ENCODE results near the gene SIK2. TPM values are rescaled to one million over a fixed set of nuclear protein-coding genes. Genes with fewer than 3 reads are reported as not detected.
A peak's percentile ranks its signal among the peaks of the same experiment; 100 is the strongest.

SIK2 gene
- total and polyA plus RNA-seq, 10 donors = 1.7 to 23.8 (median 14.9) TPM

DNA sequence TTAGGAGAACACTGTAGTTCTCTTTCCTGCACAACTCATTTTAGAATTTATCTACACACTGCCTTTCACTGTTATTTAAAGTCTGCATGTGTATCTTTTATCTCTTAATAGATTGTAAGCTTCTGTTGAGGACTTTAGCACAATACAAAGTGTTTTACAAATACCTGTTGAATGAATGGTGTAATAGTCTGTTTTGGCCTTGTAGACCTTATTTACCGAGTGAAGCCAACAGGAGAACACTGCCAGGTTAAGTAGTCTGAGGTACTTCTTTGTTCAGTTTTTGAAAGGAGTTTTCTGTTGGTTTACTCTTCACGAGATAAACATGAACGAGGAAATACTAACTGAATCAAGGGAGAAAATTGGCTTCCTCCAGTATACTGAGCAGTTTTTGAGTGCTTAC is 31.0 kb downstream of the SIK2 start:
- intact Hi-C loops (cut with DNase I; ENCODE audit: low total_unique reads) = no loop called here
- Histone ChIP-seq H3K27me3 (replicated peaks in 1 of 7) (no peaks in the 10 kb centered on the region), H3K9me3 (no peaks in the 10 kb centered on the region), H3K27ac (no peak overlapping the region), H3K36me3 (peaks cover 0 to 27% (median 0%) of the 10 kb centered on the region in 6 donors), H3K4me3 (no peak overlapping the region), H3K4me1 (peaks cover 0 to 32% (median 2%) of the 10 kb centered on the region in 6 donors)
- WGBS, 5 donors = 84 to 95% (median 91%) methylated on average over 3 of the region's 3 CpGs
- DNase-seq = no peak
- TF ChIP-seq POLR2A (IDR thresholded peaks at IDR 0.05) = no peak
- TF ChIP-seq, protein P1, sequence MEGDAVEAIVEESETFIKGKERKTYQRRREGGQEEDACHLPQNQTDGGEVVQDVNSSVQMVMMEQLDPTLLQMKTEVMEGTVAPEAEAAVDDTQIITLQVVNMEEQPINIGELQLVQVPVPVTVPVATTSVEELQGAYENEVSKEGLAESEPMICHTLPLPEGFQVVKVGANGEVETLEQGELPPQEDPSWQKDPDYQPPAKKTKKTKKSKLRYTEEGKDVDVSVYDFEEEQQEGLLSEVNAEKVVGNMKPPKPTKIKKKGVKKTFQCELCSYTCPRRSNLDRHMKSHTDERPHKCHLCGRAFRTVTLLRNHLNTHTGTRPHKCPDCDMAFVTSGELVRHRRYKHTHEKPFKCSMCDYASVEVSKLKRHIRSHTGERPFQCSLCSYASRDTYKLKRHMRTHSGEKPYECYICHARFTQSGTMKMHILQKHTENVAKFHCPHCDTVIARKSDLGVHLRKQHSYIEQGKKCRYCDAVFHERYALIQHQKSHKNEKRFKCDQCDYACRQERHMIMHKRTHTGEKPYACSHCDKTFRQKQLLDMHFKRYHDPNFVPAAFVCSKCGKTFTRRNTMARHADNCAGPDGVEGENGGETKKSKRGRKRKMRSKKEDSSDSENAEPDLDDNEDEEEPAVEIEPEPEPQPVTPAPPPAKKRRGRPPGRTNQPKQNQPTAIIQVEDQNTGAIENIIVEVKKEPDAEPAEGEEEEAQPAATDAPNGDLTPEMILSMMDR (IDR thresholded peaks at IDR 0.05 in 8 of 11, conservative IDR thresholded peaks at IDR 0.05 in 3 of 11) = no peak
- TF ChIP-seq POLR2AphosphoS5 (IDR thresholded peaks at IDR 0.05) = no peak

DNA sequence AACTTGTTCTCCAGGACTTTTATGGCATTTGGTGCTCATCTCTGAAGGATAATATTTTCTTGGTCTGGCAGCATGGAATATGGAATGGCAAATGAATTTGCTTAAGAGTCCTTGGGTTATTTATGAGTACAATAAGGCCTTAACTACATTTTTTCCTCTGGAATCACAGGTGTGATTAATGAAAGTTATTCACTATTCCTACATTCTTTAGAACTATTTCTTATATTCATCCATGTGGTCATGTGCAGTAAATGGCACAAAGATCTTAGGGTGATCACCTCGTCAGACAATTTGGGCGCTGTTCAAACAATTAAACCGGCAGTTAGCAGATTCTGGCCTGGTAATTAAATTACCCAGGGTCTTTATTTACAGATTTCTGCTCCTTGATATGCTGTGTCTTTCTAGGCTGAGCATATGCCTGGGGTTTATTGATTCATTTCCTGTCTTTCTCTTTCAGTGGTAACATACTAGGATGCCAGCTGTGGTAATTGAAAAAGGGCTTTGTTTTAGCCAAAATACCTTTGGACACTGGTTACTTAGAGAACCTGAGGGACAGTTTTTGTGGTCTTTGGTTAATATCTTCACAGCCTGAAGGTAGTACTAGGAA is 31.6 kb downstream of the SIK2 start:
- DNase-seq = no peak
- peaks cover 0 to 21% (median 0%) of the 10 kb centered on the region in 6 donors for H3K36me3 ChIP-seq
- WGBS, 5 donors = 37 to 81% (median 47%) methylated on average over 3 of the region's 3 CpGs
- intact Hi-C loops (cut with DNase I; ENCODE audit: low total_unique reads) = no loop called here
- H3K4me3 ChIP-seq = no peak overlapping the region
- H3K9me3 ChIP-seq = no peaks in the 10 kb centered on the region
- no peaks in the 10 kb centered on the region for H3K27me3 ChIP-seq (replicated peaks in 1 of 7)
- TF ChIP-seq POLR2A (IDR thresholded peaks at IDR 0.05) (no peak), POLR2AphosphoS5 (IDR thresholded peaks at IDR 0.05) (no peak)
- TF ChIP-seq, protein P1 (IDR thresholded peaks at IDR 0.05 in 8 of 11, conservative IDR thresholded peaks at IDR 0.05 in 3 of 11) = no peak
- H3K27ac ChIP-seq = no peak overlapping the region
- peaks cover 0 to 32% (median 2%) of the 10 kb centered on the region in 6 donors for H3K4me1 ChIP-seq

DNA sequence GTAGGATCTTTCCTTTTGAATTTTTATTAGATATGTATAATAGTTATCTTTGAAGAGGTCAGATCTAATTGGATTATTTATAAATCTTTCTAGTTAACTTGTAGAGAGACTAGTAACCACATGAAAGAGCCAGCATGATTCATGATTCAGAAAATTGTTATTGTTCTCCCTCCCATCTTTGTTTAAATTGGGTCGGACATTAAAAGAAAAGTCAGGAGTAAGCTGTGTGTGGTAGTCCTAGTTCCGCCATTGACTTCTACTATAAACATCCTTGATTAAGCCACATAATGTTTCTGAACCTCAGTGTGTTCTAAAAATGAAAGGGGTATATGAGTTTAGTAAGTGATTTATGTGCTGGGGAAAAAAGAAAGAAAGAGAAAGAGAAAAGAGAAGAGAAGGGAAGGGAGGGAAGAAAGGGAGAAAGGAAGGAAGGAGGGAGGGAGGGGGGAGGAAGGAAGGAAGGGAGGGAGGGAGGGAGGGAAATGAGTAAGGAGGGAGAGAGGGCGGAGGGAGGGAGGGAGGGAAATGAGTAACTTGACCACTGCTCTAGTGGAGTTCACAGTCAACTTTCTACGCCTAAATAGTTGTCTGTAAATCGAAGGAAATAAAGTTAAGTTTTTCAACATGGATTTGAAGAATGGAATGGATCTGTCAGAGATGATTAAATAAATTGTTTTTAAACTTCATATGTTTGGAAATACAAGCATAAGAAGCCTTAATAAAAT is 32.9 kb downstream of the SIK2 start:
- H3K27me3 ChIP-seq (replicated peaks in 1 of 7) = no peaks in the 10 kb centered on the region
- no peaks in the 10 kb centered on the region for H3K9me3 ChIP-seq
- DNase-seq = no peak
- H3K27ac ChIP-seq = peak overlapping the region in 2 of 8 donors; percentile 19 to 32
- 65 to 74% (median 70%) methylated on average over 5 of the region's 5 CpGs for WGBS, 5 donors
- TF ChIP-seq POLR2A (IDR thresholded peaks at IDR 0.05) = no peak
- no peak for TF ChIP-seq POLR2AphosphoS5 (IDR thresholded peaks at IDR 0.05)
- TF ChIP-seq, protein P1 (IDR thresholded peaks at IDR 0.05 in 8 of 11, conservative IDR thresholded peaks at IDR 0.05 in 3 of 11) = no peak
- intact Hi-C loops (cut with DNase I; ENCODE audit: low total_unique reads) = no loop called here
- peaks cover 0 to 15% (median 0%) of the 10 kb centered on the region in 6 donors for H3K36me3 ChIP-seq
- no peak overlapping the region for H3K4me3 ChIP-seq
- H3K4me1 ChIP-seq = peaks cover 0 to 32% (median 2%) of the 10 kb centered on the region in 6 donors

DNA sequence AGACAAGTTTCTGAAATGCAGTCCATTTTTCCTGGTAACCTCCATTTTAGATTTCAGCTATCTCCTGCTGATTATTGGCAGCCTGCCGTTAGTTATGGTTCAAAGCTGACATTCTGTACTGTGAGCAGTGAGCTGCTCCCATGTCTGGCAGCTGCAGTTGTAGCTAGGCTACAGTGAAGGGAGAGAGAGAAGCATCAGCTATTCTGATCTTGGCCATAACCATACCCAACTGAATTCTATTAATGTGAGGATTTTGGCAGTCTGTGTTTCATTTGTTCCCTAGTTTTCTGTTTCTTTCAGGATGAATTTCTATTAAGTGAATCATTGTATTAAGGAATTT is 33.4 kb downstream of the SIK2 start:
- H3K9me3 ChIP-seq = no peaks in the 10 kb centered on the region
- H3K27ac ChIP-seq = peak overlapping the region in 2 of 8 donors; percentile 19 to 32
- intact Hi-C loops (cut with DNase I; ENCODE audit: low total_unique reads) = no loop called here
- H3K4me3 ChIP-seq = no peak overlapping the region
- peaks cover 0 to 32% (median 2%) of the 10 kb centered on the region in 6 donors for H3K4me1 ChIP-seq
- 66 to 94% (median 78%) methylated on average over 1 of the region's 1 CpG for WGBS, 5 donors
- peaks cover 0 to 15% (median 0%) of the 10 kb centered on the region in 6 donors for H3K36me3 ChIP-seq
- no peaks in the 10 kb centered on the region for H3K27me3 ChIP-seq (replicated peaks in 1 of 7)
- no peak for DNase-seq
- no peak for TF ChIP-seq POLR2AphosphoS5 (IDR thresholded peaks at IDR 0.05)
- TF ChIP-seq, protein P1 (IDR thresholded peaks at IDR 0.05 in 8 of 11, conservative IDR thresholded peaks at IDR 0.05 in 3 of 11) = no peak
- no peak for TF ChIP-seq POLR2A (IDR thresholded peaks at IDR 0.05)

Data from spleen (tissue), 11 donors.